Peyer's patch (tissue), 4 donors: Measurements from ENCODE around the gene D2HGDH.

Experiments used
- POLR2A ChIP-seq, 2 donors: fragments of 450-650 bp; IDR thresholded peaks; one replicate each; pipeline ENCODE4 v1.5.1; 2017; ENCODE audit warnings: antibody characterized with exemption in 2 of 2, mild to moderate bottlenecking in 2 of 2, moderate library complexity in 2 of 2
- TF ChIP-seq, protein P1 (sequence below), 6 experiments: fragments of 450-650 bp in 4 of 6; fragments of 200-600 bp in 2 of 6; sonication (generic) in 1 of 6; IDR thresholded peaks; one replicate each; pipeline ENCODE4 v1.5.1; 2017 to 2019; ENCODE audit warnings: antibody characterized with exemption in 6 of 6, mild to moderate bottlenecking in 3 of 6, moderate library complexity in 1 of 6

DNA sequence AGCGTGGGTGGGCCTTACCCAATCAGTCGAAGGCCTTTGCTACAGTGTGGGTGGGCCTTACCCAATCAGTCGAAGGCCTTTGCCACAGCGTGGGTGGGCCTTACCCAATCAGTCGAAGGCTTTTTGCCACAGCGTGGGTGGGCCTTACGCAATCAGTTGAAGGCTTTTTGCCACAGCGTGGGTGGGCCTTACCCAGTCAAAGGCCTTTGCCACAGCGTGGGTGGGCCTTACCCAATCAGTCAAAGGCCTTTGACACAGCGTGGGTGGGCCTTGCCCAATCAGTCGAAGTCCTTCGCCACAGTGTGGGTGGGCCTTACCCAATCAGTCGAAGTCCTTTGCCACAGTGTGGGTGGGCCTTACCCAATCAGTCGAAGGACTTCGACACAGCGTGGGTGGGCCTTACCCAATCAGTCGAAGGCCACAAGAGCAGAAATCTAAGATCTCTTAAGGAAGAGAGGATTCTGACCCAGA, 25.9 kb downstream of the D2HGDH start:
- no peak for TF ChIP-seq POLR2A (IDR thresholded peaks at IDR 0.05)
- TF ChIP-seq, protein P1, sequence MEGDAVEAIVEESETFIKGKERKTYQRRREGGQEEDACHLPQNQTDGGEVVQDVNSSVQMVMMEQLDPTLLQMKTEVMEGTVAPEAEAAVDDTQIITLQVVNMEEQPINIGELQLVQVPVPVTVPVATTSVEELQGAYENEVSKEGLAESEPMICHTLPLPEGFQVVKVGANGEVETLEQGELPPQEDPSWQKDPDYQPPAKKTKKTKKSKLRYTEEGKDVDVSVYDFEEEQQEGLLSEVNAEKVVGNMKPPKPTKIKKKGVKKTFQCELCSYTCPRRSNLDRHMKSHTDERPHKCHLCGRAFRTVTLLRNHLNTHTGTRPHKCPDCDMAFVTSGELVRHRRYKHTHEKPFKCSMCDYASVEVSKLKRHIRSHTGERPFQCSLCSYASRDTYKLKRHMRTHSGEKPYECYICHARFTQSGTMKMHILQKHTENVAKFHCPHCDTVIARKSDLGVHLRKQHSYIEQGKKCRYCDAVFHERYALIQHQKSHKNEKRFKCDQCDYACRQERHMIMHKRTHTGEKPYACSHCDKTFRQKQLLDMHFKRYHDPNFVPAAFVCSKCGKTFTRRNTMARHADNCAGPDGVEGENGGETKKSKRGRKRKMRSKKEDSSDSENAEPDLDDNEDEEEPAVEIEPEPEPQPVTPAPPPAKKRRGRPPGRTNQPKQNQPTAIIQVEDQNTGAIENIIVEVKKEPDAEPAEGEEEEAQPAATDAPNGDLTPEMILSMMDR (IDR thresholded peaks at IDR 0.05), result no peak
